Endodermal cell (in vitro differentiated cells): ENCODE data around the gene GCLM. TPM values are rescaled to one million over a fixed set of nuclear protein-coding genes. Genes with fewer than 3 reads are reported as not detected.
A peak's percentile ranks its signal among the peaks of the same experiment; 100 is the strongest.

ENCODE experiments used
- DNase-seq: peaks from one replicate; pipeline ENCODE4 v3.0.0-alpha.2; 2017
- H3K27ac ChIP-seq: 2 replicates; pipeline ENCODE4 v1.5.1; 2013; ENCODE audit warnings: mild to moderate bottlenecking, low read depth, low read length, moderate library complexity
- H3K27me3 ChIP-seq: 2 replicates; pipeline ENCODE4 v1.6.1; 2013; ENCODE audit warnings: mild to moderate bottlenecking, low read length, moderate library complexity; ENCODE audit not compliant: insufficient read depth, control insufficient read depth, poor library complexity, severe bottlenecking
- H3K36me3 ChIP-seq: 2 replicates; pipeline ENCODE4 v1.7.0; 2013; ENCODE audit warnings: mild to moderate bottlenecking, low read length, moderate library complexity; ENCODE audit not compliant: control insufficient read depth, insufficient read depth
- H3K4me1 ChIP-seq: one replicate; pipeline ENCODE4 v1.7.0; 2013; ENCODE audit warnings: low read length; ENCODE audit not compliant: control insufficient read depth, insufficient read depth
- H3K4me3 ChIP-seq: 2 replicates; pipeline ENCODE4 v1.5.1; 2013; ENCODE audit warnings: mild to moderate bottlenecking, low read length, moderate library complexity
- H3K9ac ChIP-seq: 2 replicates; pipeline ENCODE4 v1.6.1; 2013; ENCODE audit warnings: mild to moderate bottlenecking, low read length, moderate library complexity; ENCODE audit not compliant: poor library complexity, severe bottlenecking; ENCODE audit errors: extremely low read depth
- H3K9me3 ChIP-seq: 2 replicates; pipeline ENCODE4 v1.6.1; 2013; ENCODE audit warnings: mild to moderate bottlenecking, low read length, moderate library complexity; ENCODE audit not compliant: control insufficient read depth
- H3K27ac Mint-ChIP-seq: 2 replicates; pipeline ENCODE4 v1.8.0; 2020; ENCODE audit warnings: mixed read lengths
- H3K27me3 Mint-ChIP-seq: 2 replicates; pipeline ENCODE4 v1.8.0; 2021; ENCODE audit warnings: mild to moderate bottlenecking, mixed read lengths; ENCODE audit not compliant: insufficient read depth
- H3K36me3 Mint-ChIP-seq: 2 replicates; pipeline ENCODE4 v1.8.0; 2020; ENCODE audit warnings: low read depth, mixed read lengths
- H3K4me1 Mint-ChIP-seq: 2 replicates; pipeline ENCODE4 v1.8.0; 2020; ENCODE audit warnings: mixed read lengths
- H3K4me3 Mint-ChIP-seq: 2 replicates; pipeline ENCODE4 v1.8.0; 2020; ENCODE audit warnings: mild to moderate bottlenecking, moderate library complexity, mixed read lengths
- H3K9me3 Mint-ChIP-seq: 2 replicates; pipeline ENCODE4 v1.8.0; 2020; ENCODE audit warnings: mild to moderate bottlenecking, mixed read lengths
- CTCF ChIP-seq: fragments of 200-600 bp; sonication (generic); conservative IDR thresholded peaks from 2 replicates; pipeline ENCODE4 v1.5.0; 2021; ENCODE audit warnings: antibody characterized with exemption, mild to moderate bottlenecking
- WGBS, 2 experiments: methylation state at CpG; one replicate each; pipeline versions ENCODE4 v1.1.5 to v1.1.7; 2013; ENCODE audit warnings: missing lambda C conversion rate in 2 of 2, mixed read lengths in 1 of 2; ENCODE audit not compliant: insufficient coverage in 1 of 2, insufficient read length in 1 of 2; 5-methylcytosine and 5-hydroxymethylcytosine counted together
- total RNA-seq, 2 donors: library from RNA; stranded (reverse); fragmentation: NEBNext Ultra II Directional in 1 of 2; extraction: Animal tissue kit (Norgen Biotek cat#: 25700) in 1 of 2; gene quantifications; 2 replicates in 1 of 2; 3 replicates in 1 of 2; pipeline ENCODE4 v1.2.1, GENCODE V29; 2021

Gene GCLM
- total RNA-seq, 2 donors from 2014 or later, result 14.0 to 19.4 TPM

- Mint-ChIP-seq H3K27ac (peak overlapping the region; percentile 71), H3K27me3 (peaks cover 19% of the 10 kb centered on the region), H3K36me3 (no peaks in the 10 kb centered on the region), H3K4me1 (peaks cover 10% of the 10 kb centered on the region), H3K9me3 (peaks cover 18% of the 10 kb centered on the region), H3K4me3 (peak overlapping the region; percentile 79)
- Histone ChIP-seq H3K9ac (peak overlapping the region; percentile 49), H3K27ac (no peak overlapping the region), H3K9me3 (no peaks in the 10 kb centered on the region), H3K4me1 (no peaks in the 10 kb centered on the region), H3K27me3 (no peaks in the 10 kb centered on the region), H3K4me3 (peak overlapping the region; percentile 86), H3K36me3 (no peaks in the 10 kb centered on the region)
- peak; percentile 76 for DNase-seq
- 2 to 4% methylated on average over 32 to 49 of the region's 49 CpGs for WGBS, 2 experiments
- TF ChIP-seq CTCF, result no peak
Observed at GRCh38 chr1:93908394-93909145, 660 bp downstream of the GCLM start.

DNA sequence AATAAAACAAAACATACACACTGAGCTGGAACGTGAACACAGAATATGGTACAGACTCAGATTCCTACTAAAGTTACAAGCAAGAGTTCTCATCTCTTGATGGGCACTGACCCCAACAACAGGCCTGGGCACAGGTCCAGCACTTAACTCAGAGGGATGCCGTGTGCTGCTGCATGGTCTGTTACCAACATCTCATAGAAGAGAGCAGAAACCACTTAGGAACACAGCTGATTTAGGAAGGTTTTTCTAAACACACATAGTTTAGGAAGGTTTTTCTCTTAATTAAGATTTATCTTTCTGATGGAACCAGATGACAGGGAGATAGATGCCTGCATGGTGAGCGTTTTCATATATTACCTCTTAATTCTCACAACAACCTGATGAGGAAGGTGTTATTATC, 1.5 kb downstream of the GCLM start:
- peak overlapping the region; percentile 79 for H3K4me3 Mint-ChIP-seq
- Histone ChIP-seq H3K27me3 (no peaks in the 10 kb centered on the region), H3K9ac (no peak overlapping the region), H3K27ac (no peak overlapping the region), H3K36me3 (no peaks in the 10 kb centered on the region), H3K4me1 (no peaks in the 10 kb centered on the region), H3K4me3 (peak overlapping the region; percentile 86), H3K9me3 (no peaks in the 10 kb centered on the region)
- no peaks in the 10 kb centered on the region for H3K36me3 Mint-ChIP-seq
- DNase-seq, result no peak
- H3K27ac Mint-ChIP-seq, result no peak overlapping the region
- 74% methylated on average over 3 of the region's 3 CpGs; no CpG with 5 or more reads in 1 of the 2 experiments for WGBS, 2 experiments
- peaks cover 18% of the 10 kb centered on the region for H3K9me3 Mint-ChIP-seq
- TF ChIP-seq CTCF, result no peak
- H3K27me3 Mint-ChIP-seq, result peaks cover 11% of the 10 kb centered on the region
- peaks cover 10% of the 10 kb centered on the region for H3K4me1 Mint-ChIP-seq

GRCh38 chr1:93906480-93906879, 2.8 kb downstream of the GCLM start:
- no peak for TF ChIP-seq CTCF
- peaks cover 10% of the 10 kb centered on the region for H3K4me1 Mint-ChIP-seq
- Histone ChIP-seq H3K4me1 (no peaks in the 10 kb centered on the region), H3K27ac (no peak overlapping the region), H3K36me3 (no peaks in the 10 kb centered on the region), H3K4me3 (no peak overlapping the region), H3K9ac (no peak overlapping the region), H3K27me3 (no peaks in the 10 kb centered on the region), H3K9me3 (no peaks in the 10 kb centered on the region)
- H3K27ac Mint-ChIP-seq, result no peak overlapping the region
- H3K4me3 Mint-ChIP-seq, result no peak overlapping the region
- WGBS, 2 experiments, result 93 to 100% methylated on average over 1 to 2 of the region's 3 CpGs
- H3K36me3 Mint-ChIP-seq, result no peaks in the 10 kb centered on the region
- H3K9me3 Mint-ChIP-seq, result peaks cover 14% of the 10 kb centered on the region
- peaks cover 3% of the 10 kb centered on the region for H3K27me3 Mint-ChIP-seq
- DNase-seq, result no peak
